Gastrocnemius medialis (tissue), 4 donors: ENCODE data around the gene EFHD2.
"Not testable (repeated sequence)": the region's sequence is repeated elsewhere in the genome, so short reads cannot be mapped to it uniquely, and the experiment has no call there.

Experiments used
- POLR2A ChIP-seq, 2 donors: fragments of 450-650 bp; IDR thresholded peaks; one replicate each; pipeline ENCODE4 v1.6.1; 2017; ENCODE audit warnings: antibody characterized with exemption in 2 of 2, mild to moderate bottlenecking in 2 of 2, moderate library complexity in 2 of 2
- TF ChIP-seq, protein P1 (sequence below), 5 experiments: fragments of 450-650 bp in 3 of 5; fragments of 200-600 bp in 2 of 5; sonication (generic) in 2 of 5; IDR thresholded peaks in 4 of 5; conservative IDR thresholded peaks in 1 of 5; 1 replicate in 4 of 5; 2 replicates in 1 of 5; pipeline ENCODE4 v1.5.1; 2016 to 2019; ENCODE audit warnings: antibody characterized with exemption in 5 of 5, mild to moderate bottlenecking in 3 of 5, moderate library complexity in 3 of 5

GRCh38 chr1:15469821-15470448 is 60.2 kb downstream of the EFHD2 start:
- not testable (repeated sequence) for TF ChIP-seq POLR2A (IDR thresholded peaks at IDR 0.05)
- TF ChIP-seq, protein P1, sequence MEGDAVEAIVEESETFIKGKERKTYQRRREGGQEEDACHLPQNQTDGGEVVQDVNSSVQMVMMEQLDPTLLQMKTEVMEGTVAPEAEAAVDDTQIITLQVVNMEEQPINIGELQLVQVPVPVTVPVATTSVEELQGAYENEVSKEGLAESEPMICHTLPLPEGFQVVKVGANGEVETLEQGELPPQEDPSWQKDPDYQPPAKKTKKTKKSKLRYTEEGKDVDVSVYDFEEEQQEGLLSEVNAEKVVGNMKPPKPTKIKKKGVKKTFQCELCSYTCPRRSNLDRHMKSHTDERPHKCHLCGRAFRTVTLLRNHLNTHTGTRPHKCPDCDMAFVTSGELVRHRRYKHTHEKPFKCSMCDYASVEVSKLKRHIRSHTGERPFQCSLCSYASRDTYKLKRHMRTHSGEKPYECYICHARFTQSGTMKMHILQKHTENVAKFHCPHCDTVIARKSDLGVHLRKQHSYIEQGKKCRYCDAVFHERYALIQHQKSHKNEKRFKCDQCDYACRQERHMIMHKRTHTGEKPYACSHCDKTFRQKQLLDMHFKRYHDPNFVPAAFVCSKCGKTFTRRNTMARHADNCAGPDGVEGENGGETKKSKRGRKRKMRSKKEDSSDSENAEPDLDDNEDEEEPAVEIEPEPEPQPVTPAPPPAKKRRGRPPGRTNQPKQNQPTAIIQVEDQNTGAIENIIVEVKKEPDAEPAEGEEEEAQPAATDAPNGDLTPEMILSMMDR (IDR thresholded peaks at IDR 0.05 in 4 of 5, conservative IDR thresholded peaks at IDR 0.05 in 1 of 5), result not testable (repeated sequence)
